Measurements from ENCODE around the gene KAT6B. TPM values are rescaled to one million over a fixed set of nuclear protein-coding genes. Genes with fewer than 3 reads are reported as not detected.
A peak's percentile ranks its signal among the peaks of the same experiment; 100 is the strongest.

Gene KAT6B
- total and polyA plus RNA-seq, 10 of the 15 experiments (the other 5 are each of a cell fraction or from before 2014, with no cell fraction given): 2.7 to 22.6 (median 15.7) TPM

- no peak for DNase-seq (ENCODE audit: low read depth, low spot score)
- in situ Hi-C loops (cut with MboI): no loop called here
- no peaks in the 10 kb centered on the region for H3K9me3 ChIP-seq (replicated peaks; ENCODE audit: control insufficient read depth, insufficient read depth, low read length)
- no peak overlapping the region for H3K4me3 ChIP-seq
- TF ChIP-seq ZNF622 (IDR thresholded peaks at IDR 0.05): no peak
- intact Hi-C loops (cut with micrococcal nuclease; ENCODE audit: unreplicated experiment): loop anchor here (10.0 kb wide), 1 partner anchor 341 kb away; no protein-coding TSS in a partner anchor
- no peak overlapping the region for H3K4me2 ChIP-seq (ENCODE audit: control insufficient read depth, insufficient read depth)
- H3K79me2 ChIP-seq (ENCODE audit: control insufficient read depth, insufficient read depth, low read length): peaks cover 6% of the 10 kb centered on the region; the same call in 1 of the 2 replicates
- no peaks in the 10 kb centered on the region for H3K27me3 ChIP-seq (replicated peaks in 1 of 2; ENCODE audit: control insufficient read depth in 2 of 2, insufficient read depth in 2 of 2, low read length in 1 of 2)
- H3K27ac ChIP-seq (ENCODE audit: control insufficient read depth, insufficient read depth): no peak overlapping the region
- no peak for ATAC-seq
- BruUV-seq (replicated peaks): no TSS peak
- no peak overlapping the region for H3K9ac ChIP-seq (ENCODE audit: control insufficient read depth, insufficient read depth, low read length)
- no peak overlapping the region for H2AFZ ChIP-seq (ENCODE audit: control insufficient read depth, low read depth, low read length)
- ChIA-PET SMC1A (ENCODE audit: uncharacterized antibody, unreplicated experiment) (interaction anchor here (0.6 to 28.8 kb wide), 15 partner anchors 12 to 734 kb away, joined by 3 to 553 read pairs (median 4); no protein-coding TSS in a partner anchor), RAD21 (ENCODE audit: unreplicated experiment) (interaction anchor here (0.5 to 7.0 kb wide), 11 partner anchors 12 to 769 kb away, joined by 3 to 60 read pairs (median 3); no protein-coding TSS in a partner anchor), CTCF (interaction anchor here (1.1 to 7.4 kb wide), 4 partner anchors 12 to 597 kb away, joined by 3 to 71 read pairs (median 20); no protein-coding TSS in a partner anchor), POLR2A (interaction anchor here (1.0 kb wide), 1 partner anchor 14 kb away, joined by 4 read pairs; no protein-coding TSS in a partner anchor)
- FAIRE-seq: no peak
- H3K4me1 ChIP-seq (ENCODE audit: control insufficient read depth, insufficient read depth, low read length): peaks cover 50% of the 10 kb centered on the region
- 88% methylated on average over 5 of the region's 5 CpGs for WGBS (ENCODE audit: insufficient coverage, insufficient replicate concordance, low lambda C conversion rate, missing lambda C conversion rate)
- peaks cover 1 to 3% of the 10 kb centered on the region in 2 experiments; a peak in 3 of 4 replicates for H3K36me3 ChIP-seq (ENCODE audit: control insufficient read depth in 2 of 2, insufficient read depth in 2 of 2, low read length in 1 of 2)
- H4K20me1 ChIP-seq (ENCODE audit: control insufficient read depth, insufficient read depth): no peaks in the 10 kb centered on the region
Measured at GRCh38 chr10:75015442-75015841, 189.0 kb downstream of the KAT6B start.

GRCh38 chr10:75016325-75016724 is 189.9 kb downstream of the KAT6B start:
- ChIA-PET SMC1A (ENCODE audit: uncharacterized antibody, unreplicated experiment) (interaction anchor here (0.6 to 28.8 kb wide), 14 partner anchors 11 to 859 kb away, joined by 3 to 553 read pairs (median 4); no protein-coding TSS in a partner anchor), RAD21 (ENCODE audit: unreplicated experiment) (interaction anchor here (0.9 to 7.0 kb wide), 10 partner anchors 16 to 750 kb away, joined by 3 to 60 read pairs (median 4); no protein-coding TSS in a partner anchor), CTCF (interaction anchor here (1.1 to 7.4 kb wide), 6 partner anchors 11 to 598 kb away, joined by 3 to 71 read pairs (median 6); no protein-coding TSS in a partner anchor), POLR2A (no interaction called here)
- no peak for TF ChIP-seq HSF1 (IDR thresholded peaks at IDR 0.05; ENCODE audit: low read depth, low read length)
- TF ChIP-seq IKZF1 (conservative IDR thresholded peaks at IDR 0.05): no peak
- peak; percentile 49; the same call in 1 of the 2 replicates for TF ChIP-seq SPI1 (IDR thresholded peaks at IDR 0.05; ENCODE audit: borderline replicate concordance, insufficient read depth, low read depth, low read length)
- Histone ChIP-seq H3K4me2 (ENCODE audit: control insufficient read depth, insufficient read depth) (no peak overlapping the region), H3K27me3 (replicated peaks in 1 of 2; ENCODE audit: control insufficient read depth in 2 of 2, insufficient read depth in 2 of 2, low read length in 1 of 2) (no peaks in the 10 kb centered on the region), H3K4me1 (ENCODE audit: control insufficient read depth, insufficient read depth, low read length) (peaks cover 43% of the 10 kb centered on the region), H3K9ac (ENCODE audit: control insufficient read depth, insufficient read depth, low read length) (no peak overlapping the region), H2AFZ (ENCODE audit: control insufficient read depth, low read depth, low read length) (no peak overlapping the region), H3K9me3 (replicated peaks; ENCODE audit: control insufficient read depth, insufficient read depth, low read length) (no peaks in the 10 kb centered on the region), H3K79me2 (ENCODE audit: control insufficient read depth, insufficient read depth, low read length) (peaks cover 6% of the 10 kb centered on the region; the same call in 1 of the 2 replicates), H3K4me3 (no peak overlapping the region), H3K36me3 (ENCODE audit: control insufficient read depth in 2 of 2, insufficient read depth in 2 of 2, low read length in 1 of 2) (peaks cover 3 to 7% of the 10 kb centered on the region in 2 experiments), H3K27ac (ENCODE audit: control insufficient read depth, insufficient read depth) (no peak overlapping the region), H4K20me1 (ENCODE audit: control insufficient read depth, insufficient read depth) (no peaks in the 10 kb centered on the region)
- BruUV-seq (replicated peaks): no TSS peak
- WGBS (ENCODE audit: insufficient coverage, insufficient replicate concordance, low lambda C conversion rate, missing lambda C conversion rate): 46% methylated on average over 3 of the region's 3 CpGs
- DNase-seq (ENCODE audit: low read depth, low spot score) (no peak), FAIRE-seq (no peak), ATAC-seq (no peak)
- in situ Hi-C loops (cut with MboI) (no loop called here), intact Hi-C loops (cut with micrococcal nuclease; ENCODE audit: unreplicated experiment) (loop anchor here (1.0 to 10.0 kb wide), 2 partner anchors 39 to 342 kb away; no protein-coding TSS in a partner anchor)
